WERI-Rb-1 (cell line): Measurements from ENCODE around the gene AAR2.
A peak's percentile ranks its signal among the peaks of the same experiment; 100 is the strongest.

ENCODE experiments used
- DNase-seq: peaks from one replicate; pipeline ENCODE4 v3.0.0-alpha.2; 2020
- H3K27ac ChIP-seq: fragments of 250-450 bp; sonication (Bioruptor Pico); 2 replicates; pipeline ENCODE4 v1.5.1; 2020; ENCODE audit warnings: mild to moderate bottlenecking, moderate library complexity
- H3K27me3 ChIP-seq: fragments of 250-450 bp; sonication (Bioruptor Pico); 2 replicates; pipeline ENCODE4 v1.5.1; 2021; ENCODE audit warnings: mild to moderate bottlenecking, low read depth, moderate library complexity; ENCODE audit not compliant: insufficient read depth, severe bottlenecking
- H3K36me3 ChIP-seq: fragments of 250-450 bp; sonication (Bioruptor Pico); 2 replicates; pipeline ENCODE4 v1.5.1; 2020; ENCODE audit warnings: mild to moderate bottlenecking, moderate library complexity
- H3K4me3 ChIP-seq: 2 replicates; pipeline ENCODE4 v1.5.1; 2011; ENCODE audit warnings: low read depth, mild to moderate bottlenecking, control low read depth, low read length
- H3K9me3 ChIP-seq: fragments of 250-450 bp; sonication (Bioruptor Pico); 2 replicates; pipeline ENCODE4 v1.5.1; 2021; ENCODE audit warnings: mild to moderate bottlenecking, moderate library complexity; ENCODE audit not compliant: severe bottlenecking
- CTCF ChIP-seq: IDR thresholded peaks from 2 replicates; pipeline ENCODE4 v1.5.1; 2011; ENCODE audit warnings: low read depth, mild to moderate bottlenecking, control low read depth, inconsistent platforms, low read length

AAR2 gene

DNA sequence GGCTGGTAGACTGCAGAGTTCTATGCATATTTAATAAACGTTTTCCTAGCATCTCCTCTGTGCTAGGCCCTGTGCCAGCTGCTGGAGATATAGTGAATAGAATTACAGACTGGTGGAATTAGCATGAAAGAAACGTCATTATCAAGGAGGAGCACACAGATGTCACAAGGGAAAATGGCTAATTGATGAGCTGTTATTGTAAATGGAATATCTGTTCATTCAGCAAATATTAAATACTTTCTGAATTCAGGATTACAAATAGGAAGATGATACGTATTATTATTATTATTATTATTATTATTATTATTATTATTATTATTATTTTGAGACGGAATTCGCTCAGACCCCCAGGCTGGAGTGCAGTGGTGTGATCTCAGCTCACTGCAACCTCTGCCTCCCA, 1.2 kb downstream of the AAR2 start:
- DNase-seq, result no peak
- H3K36me3 ChIP-seq, result peaks cover 43% of the 10 kb centered on the region
- no peak overlapping the region for H3K27ac ChIP-seq
- no peaks in the 10 kb centered on the region for H3K27me3 ChIP-seq
- H3K9me3 ChIP-seq, result no peaks in the 10 kb centered on the region
- peak overlapping the region; percentile 93; the same call in 1 of the 2 replicates for H3K4me3 ChIP-seq
- TF ChIP-seq CTCF, result no peak

DNA sequence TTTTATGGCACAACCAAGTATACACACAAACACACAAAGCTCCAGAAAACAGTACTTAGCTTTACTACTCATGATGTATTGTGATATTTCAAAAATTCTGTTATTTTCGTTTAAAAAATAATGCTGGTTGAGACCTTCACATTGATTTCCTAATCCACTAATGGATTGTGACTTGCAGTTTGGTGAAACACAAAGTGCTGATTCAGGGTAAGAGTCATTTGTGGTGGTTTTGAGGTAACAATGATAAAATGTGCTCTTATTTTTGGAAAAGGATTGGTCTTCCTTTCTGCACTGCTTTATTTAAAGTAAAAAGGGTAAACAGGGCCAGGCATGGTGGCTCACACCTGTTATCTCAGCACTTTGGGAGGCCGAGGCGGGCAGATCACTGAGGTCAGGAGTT, 1.9 kb downstream of the AAR2 start:
- Histone ChIP-seq H3K27ac (no peak overlapping the region), H3K27me3 (no peaks in the 10 kb centered on the region), H3K36me3 (peaks cover 47% of the 10 kb centered on the region), H3K9me3 (no peaks in the 10 kb centered on the region), H3K4me3 (no peak overlapping the region)
- no peak for DNase-seq
- TF ChIP-seq CTCF, result no peak

DNA sequence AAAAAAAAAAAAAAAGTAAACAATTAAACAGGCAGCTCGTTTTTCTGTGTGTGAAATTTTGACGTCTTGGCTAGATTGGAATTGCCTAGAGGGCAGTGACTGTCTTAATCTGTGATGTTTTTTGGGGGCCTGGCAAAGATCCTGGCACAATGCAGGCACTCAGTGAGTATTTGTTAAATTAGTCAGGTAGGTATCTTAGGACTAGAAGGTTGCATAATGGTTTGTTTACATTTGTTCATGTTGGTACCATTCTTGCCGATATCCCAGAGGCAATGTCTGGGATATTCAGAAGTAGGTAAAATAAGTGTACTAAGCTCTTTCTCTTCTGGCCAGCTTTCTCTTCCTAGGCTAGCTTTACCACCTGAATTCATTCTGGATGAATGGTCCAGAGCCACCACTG, 2.5 kb downstream of the AAR2 start:
- no peak for TF ChIP-seq CTCF
- Histone ChIP-seq H3K27me3 (no peaks in the 10 kb centered on the region), H3K27ac (no peak overlapping the region), H3K9me3 (no peaks in the 10 kb centered on the region), H3K4me3 (no peak overlapping the region), H3K36me3 (peaks cover 50% of the 10 kb centered on the region)
- no peak for DNase-seq

GRCh38 chr20:36240076-36240475, 3.8 kb downstream of the AAR2 start:
- Histone ChIP-seq H3K4me3 (no peak overlapping the region), H3K27me3 (no peaks in the 10 kb centered on the region), H3K9me3 (no peaks in the 10 kb centered on the region), H3K36me3 (peaks cover 63% of the 10 kb centered on the region), H3K27ac (no peak overlapping the region)
- no peak for DNase-seq
- TF ChIP-seq CTCF, result no peak

DNA sequence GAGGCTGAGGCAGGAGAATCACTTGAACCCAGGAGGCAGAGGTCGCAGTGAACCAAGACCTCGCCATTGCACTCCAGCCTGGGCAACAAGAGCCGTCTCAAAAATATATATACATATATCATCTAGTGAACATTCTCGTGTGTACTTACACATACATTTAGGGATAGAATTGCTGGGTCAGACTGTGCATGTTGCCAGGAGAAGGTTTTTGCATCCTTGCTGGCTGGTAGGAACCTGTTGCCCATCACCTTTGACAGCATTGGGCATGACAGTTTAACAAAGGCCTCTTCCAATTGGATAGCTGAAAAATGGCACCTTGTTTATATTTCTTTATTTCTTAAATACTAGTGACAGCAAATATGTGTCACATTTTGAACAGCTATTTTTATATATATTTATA, 5.4 kb downstream of the AAR2 start:
- TF ChIP-seq CTCF, result no peak
- H3K36me3 ChIP-seq, result peaks cover 75% of the 10 kb centered on the region
- H3K4me3 ChIP-seq, result no peak overlapping the region
- H3K27ac ChIP-seq, result no peak overlapping the region
- no peak for DNase-seq
- H3K9me3 ChIP-seq, result no peaks in the 10 kb centered on the region
- H3K27me3 ChIP-seq, result no peaks in the 10 kb centered on the region

GRCh38 chr20:36243726-36244125, 7.4 kb downstream of the AAR2 start:
- H3K9me3 ChIP-seq, result no peaks in the 10 kb centered on the region
- H3K27ac ChIP-seq, result peak overlapping the region; percentile 50
- H3K4me3 ChIP-seq, result no peak overlapping the region
- peaks cover 90% of the 10 kb centered on the region for H3K36me3 ChIP-seq
- no peaks in the 10 kb centered on the region for H3K27me3 ChIP-seq
- TF ChIP-seq CTCF, result no peak
- peak; percentile 43 for DNase-seq
